Adrenal gland (tissue), 12 donors: ENCODE measurements around the gene ABCC6. TPM values are rescaled to one million over a fixed set of nuclear protein-coding genes. Genes with fewer than 3 reads are reported as not detected.
"Not testable (repeated sequence)": the region's sequence is repeated elsewhere in the genome, so short reads cannot be mapped to it uniquely, and the experiment has no call there.

Source experiments
- DNase-seq, 7 donors: peaks; one replicate each; pipeline ENCODE4 v3.0.0-alpha.2; 2019 to 2020
- H3K27ac ChIP-seq, 5 donors: fragments of 200-600 bp; sonication (generic) in 4 of 5; 1 replicate in 3 of 5; 2 replicates in 2 of 5; pipeline versions ENCODE4 v1.5.1 to v1.8.0; 2016 to 2020; ENCODE audit warnings: mild to moderate bottlenecking in 1 of 5
- H3K27me3 ChIP-seq: fragments of 200-600 bp; 2 replicates; pipeline ENCODE4 v1.8.0; 2021
- H3K36me3 ChIP-seq, 2 donors: fragments of 200-600 bp; replicated peaks in 1 of 2; 1 replicate in 1 of 2; 2 replicates in 1 of 2; pipeline versions ENCODE4 v1.5.1 to v1.8.0; 2018 to 2022
- H3K4me1 ChIP-seq, 2 donors: fragments of 200-600 bp; replicated peaks in 1 of 2; 1 replicate in 1 of 2; 2 replicates in 1 of 2; pipeline versions ENCODE4 v1.5.1 to v1.8.0; 2018 to 2021
- H3K4me3 ChIP-seq, 4 donors: fragments of 200-600 bp; sonication (generic) in 3 of 4; one replicate each; pipeline ENCODE4 v1.5.1; 2016 to 2018
- H3K9me3 ChIP-seq, 3 donors: fragments of 200-600 bp; sonication (generic) in 1 of 3; replicated peaks in 1 of 3; 1 replicate in 2 of 3; 2 replicates in 1 of 3; pipeline versions ENCODE4 v1.5.1 to v1.8.0; 2016 to 2021
- WGBS, 4 donors: extraction: QIAGEN DNeasy Blood & Tissue Kit in 2 of 4; methylation state at CpG; one replicate each; pipeline versions ENCODE4 v1.1.5 to v1.1.7; 2013 to 2017; 5-methylcytosine and 5-hydroxymethylcytosine counted together
- intact Hi-C, 2 donors: fragments of 100-400 bp; cut with DNase I; formaldehyde crosslinking; loops; one replicate each; pipeline versions ENCODE4 v1.14.1 to v1.15.0; 2022 to 2023
- polyA plus RNA-seq, 3 donors: library from polyadenylated mRNA; stranded (reverse); fragments of 200-250 nt in 2 of 3; fragments of 350-450 nt in 1 of 3; fragmentation: Illumina TruSeq in 1 of 3; extraction: RNeasy Lipid Tissue Mini Kit (QIAGEN cat#74804) in 1 of 3; gene quantifications; one replicate each; pipeline ENCODE4 v1.2.3, GENCODE V29; 2013 to 2014
- total RNA-seq, 9 donors: library from RNA; depleted of rRNA in 4 of 9; stranded (reverse); fragments of >200 nt in 4 of 9; fragments of 120-200 nt in 1 of 9; fragmentation: NEBNext Ultra II Directional in 1 of 9; extraction: Animal tissue kit (Norgen Biotek cat#: 25700) in 1 of 9; gene quantifications; one replicate each; pipeline versions ENCODE4 v1.1.0 to v1.2.4, GENCODE V29; 2013 to 2023
- TF ChIP-seq, protein P1 (sequence below), 6 experiments: fragments of 450-650 bp in 4 of 6; fragments of 200-600 bp in 2 of 6; sonication (generic) in 1 of 6; IDR thresholded peaks; 1 replicate in 5 of 6; 2 replicates in 1 of 6; pipeline versions ENCODE4 v1.5.1 to v1.8.0; 2016 to 2021; ENCODE audit warnings: antibody characterized with exemption in 6 of 6, mild to moderate bottlenecking in 2 of 6, moderate library complexity in 1 of 6
- donor health status: healthy with polysubstance abuse.
- donor health status: Bipolar disorder and iron deficiency.
- donor health status: DM: yes; HTN: yes; CAD: no.
- donor health status: DM: no; HTN: no; CAD: no.
- donor health status: DM: no; HTN: no; CAD: no.
- donor health status: DM: yes; HTN: yes; CAD: no.

ABCC6 gene
- total and polyA plus RNA-seq, 12 donors = 0.79 to 32.2 (median 4.5) TPM

GRCh38 chr16:16205864-16206263, 17.4 kb downstream of the ABCC6 start:
- intact Hi-C loops, H3K27me3 ChIP-seq, DNase-seq, H3K27ac ChIP-seq, H3K4me3 ChIP-seq, H3K9me3 ChIP-seq, H3K4me1 ChIP-seq, H3K36me3 ChIP-seq: not testable (repeated sequence)
- WGBS, 4 donors = 67 to 83% (median 81%) methylated on average over 1 to 2 of the region's 2 CpGs

- intact Hi-C loops, H3K27me3 ChIP-seq, H3K36me3 ChIP-seq, H3K27ac ChIP-seq, H3K4me1 ChIP-seq, H3K4me3 ChIP-seq, DNase-seq, H3K9me3 ChIP-seq: not testable (repeated sequence)
- 76 to 92% (median 84%) methylated on average over 5 to 8 of the region's 8 CpGs for WGBS, 4 donors
Observed at GRCh38 chr16:16204552-16204951, 18.7 kb downstream of the ABCC6 start.

DNA sequence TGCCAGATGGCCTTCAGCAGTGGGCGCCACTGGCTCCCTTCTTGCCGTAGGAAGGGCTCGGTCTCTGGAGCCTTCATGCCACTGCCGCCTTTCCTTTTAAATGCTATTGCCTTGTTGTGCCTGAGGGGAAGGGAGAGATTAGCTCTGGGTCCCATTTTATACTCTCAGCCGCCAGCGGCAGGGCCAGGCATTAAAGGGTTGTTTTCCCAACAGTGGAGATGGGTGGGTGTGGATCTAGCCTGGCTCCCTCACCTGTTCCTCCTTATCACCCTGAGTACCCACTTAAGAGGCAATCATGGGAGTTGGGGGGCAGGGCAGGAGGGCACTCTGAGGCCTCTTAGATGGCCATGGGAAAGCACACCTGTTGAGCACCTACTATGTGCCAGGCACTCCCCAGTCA, 19.8 kb downstream of the ABCC6 start:
- DNase-seq, H3K4me1 ChIP-seq, H3K4me3 ChIP-seq, H3K27ac ChIP-seq, H3K27me3 ChIP-seq, H3K36me3 ChIP-seq, intact Hi-C loops, H3K9me3 ChIP-seq: not testable (repeated sequence)
- 87 to 93% (median 91%) methylated on average over 3 to 6 of the region's 6 CpGs for WGBS, 4 donors

DNA sequence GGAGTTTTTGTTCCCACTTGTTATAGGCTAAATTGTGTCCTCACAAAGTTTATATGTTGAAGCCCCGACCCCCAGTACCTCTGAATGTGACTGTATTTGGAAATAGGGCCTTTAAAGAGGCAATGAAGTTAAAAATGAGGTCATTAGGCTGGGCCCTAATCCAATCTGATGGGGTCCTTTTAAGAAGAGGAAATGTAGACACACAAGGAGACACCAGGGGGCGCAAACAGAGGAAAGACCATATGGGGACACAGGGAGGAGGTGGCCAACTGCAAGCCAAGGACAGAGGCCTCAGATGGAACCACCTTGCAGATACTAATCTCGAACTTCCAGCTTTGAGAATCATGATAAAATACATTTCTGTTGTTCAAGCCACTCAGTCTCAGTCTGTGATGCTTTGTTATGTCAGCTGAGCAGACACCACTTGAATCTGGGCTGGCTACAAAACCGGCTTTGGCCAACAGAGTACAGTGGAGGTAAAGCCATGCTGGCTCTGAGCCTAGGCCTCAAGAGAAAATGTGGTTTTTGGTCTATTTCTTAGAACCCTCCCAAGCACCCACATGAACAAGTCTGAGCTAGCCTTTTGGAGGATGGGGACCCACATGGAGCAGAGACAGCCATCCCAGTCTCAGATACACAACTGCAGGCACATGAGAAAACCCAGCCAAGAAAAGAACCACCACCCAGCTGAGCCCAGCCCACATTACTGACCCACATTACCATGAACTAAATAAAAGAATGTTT, 20.7 kb downstream of the ABCC6 start:
- H3K9me3 ChIP-seq, H3K4me3 ChIP-seq, H3K27ac ChIP-seq, intact Hi-C loops, H3K36me3 ChIP-seq, H3K4me1 ChIP-seq, H3K27me3 ChIP-seq: not testable (repeated sequence)
- peak; percentile 30 to 82 (median 63) for DNase-seq
- TF ChIP-seq, protein P1, sequence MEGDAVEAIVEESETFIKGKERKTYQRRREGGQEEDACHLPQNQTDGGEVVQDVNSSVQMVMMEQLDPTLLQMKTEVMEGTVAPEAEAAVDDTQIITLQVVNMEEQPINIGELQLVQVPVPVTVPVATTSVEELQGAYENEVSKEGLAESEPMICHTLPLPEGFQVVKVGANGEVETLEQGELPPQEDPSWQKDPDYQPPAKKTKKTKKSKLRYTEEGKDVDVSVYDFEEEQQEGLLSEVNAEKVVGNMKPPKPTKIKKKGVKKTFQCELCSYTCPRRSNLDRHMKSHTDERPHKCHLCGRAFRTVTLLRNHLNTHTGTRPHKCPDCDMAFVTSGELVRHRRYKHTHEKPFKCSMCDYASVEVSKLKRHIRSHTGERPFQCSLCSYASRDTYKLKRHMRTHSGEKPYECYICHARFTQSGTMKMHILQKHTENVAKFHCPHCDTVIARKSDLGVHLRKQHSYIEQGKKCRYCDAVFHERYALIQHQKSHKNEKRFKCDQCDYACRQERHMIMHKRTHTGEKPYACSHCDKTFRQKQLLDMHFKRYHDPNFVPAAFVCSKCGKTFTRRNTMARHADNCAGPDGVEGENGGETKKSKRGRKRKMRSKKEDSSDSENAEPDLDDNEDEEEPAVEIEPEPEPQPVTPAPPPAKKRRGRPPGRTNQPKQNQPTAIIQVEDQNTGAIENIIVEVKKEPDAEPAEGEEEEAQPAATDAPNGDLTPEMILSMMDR (IDR thresholded peaks at IDR 0.05) = peak in 3 of 6 experiments; percentile 22 to 46 (median 44)
- 42 to 51% (median 45%) methylated on average over 2 to 3 of the region's 4 CpGs for WGBS, 4 donors

DNA sequence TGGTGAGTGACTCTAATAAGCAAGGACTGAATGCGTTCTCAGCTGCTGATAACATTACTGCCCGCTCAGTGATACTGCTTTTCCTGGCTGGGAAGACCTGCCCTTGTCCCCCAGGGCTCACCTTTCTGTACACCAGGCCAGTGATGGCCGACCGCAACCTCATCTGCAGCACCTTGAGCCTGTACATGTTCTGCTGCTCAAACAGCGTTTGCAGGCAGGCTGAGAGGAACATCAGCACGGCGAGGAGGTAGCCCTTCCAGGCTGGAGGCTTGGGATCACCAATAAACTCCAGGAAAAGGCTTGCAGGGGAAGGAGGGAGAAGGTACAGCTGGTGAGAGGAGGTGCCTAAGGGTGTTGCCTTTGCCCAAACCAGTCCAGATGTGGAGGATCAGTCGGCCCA, 21.4 kb downstream of the ABCC6 start:
- H3K27me3 ChIP-seq, H3K4me1 ChIP-seq, H3K36me3 ChIP-seq, DNase-seq, H3K27ac ChIP-seq, H3K4me3 ChIP-seq, H3K9me3 ChIP-seq, intact Hi-C loops: not testable (repeated sequence)
- WGBS, 4 donors = 76 to 84% (median 80%) methylated on average over 2 to 7 of the region's 8 CpGs

- 83 to 93% (median 84%) methylated on average over 1 to 5 of the region's 5 CpGs for WGBS, 4 donors
- H3K27me3 ChIP-seq, H3K4me3 ChIP-seq, H3K9me3 ChIP-seq, H3K27ac ChIP-seq, H3K4me1 ChIP-seq, intact Hi-C loops, DNase-seq, H3K36me3 ChIP-seq: not testable (repeated sequence)
Observed at GRCh38 chr16:16200391-16200790, 22.9 kb downstream of the ABCC6 start.

DNA sequence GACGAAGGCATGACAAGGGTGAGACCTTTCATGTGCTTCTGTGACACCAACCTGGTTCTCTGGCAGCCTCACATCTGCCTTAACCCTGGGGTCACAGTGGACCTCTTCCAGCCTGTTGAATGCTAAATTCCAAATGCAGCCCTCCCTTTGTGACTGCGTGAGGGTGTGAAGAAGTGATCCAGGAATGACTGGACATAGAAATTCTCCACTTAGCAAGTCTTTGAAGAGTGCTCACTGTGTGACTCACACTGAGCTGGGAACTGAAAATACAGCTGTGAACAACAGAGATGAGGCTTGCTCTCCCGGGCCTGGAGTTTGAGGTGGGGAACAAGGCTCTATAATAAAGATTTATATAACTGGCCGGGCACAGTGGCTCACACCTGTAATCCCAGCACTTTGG, 23.9 kb downstream of the ABCC6 start:
- H3K36me3 ChIP-seq, H3K4me3 ChIP-seq, H3K27ac ChIP-seq, H3K9me3 ChIP-seq, intact Hi-C loops, H3K27me3 ChIP-seq, H3K4me1 ChIP-seq, DNase-seq: not testable (repeated sequence)
- 0 to 69% (median 64%) methylated on average over 1 to 4 of the region's 4 CpGs for WGBS, 4 donors
